HepG2 (cell line): ENCODE results near the gene PGAP3. TPM values are rescaled to one million over a fixed set of nuclear protein-coding genes. Genes with fewer than 3 reads are reported as not detected.
A peak's percentile ranks its signal among the peaks of the same experiment; 100 is the strongest.

Experiments used
- HOMEZ ChIP-seq: IDR thresholded peaks from 2 replicates; pipeline ENCODE4 v1.6.1; 2016; ENCODE audit warnings: low read depth
- MAFK ChIP-seq, 2 experiments: IDR thresholded peaks in 1 of 2; conservative IDR thresholded peaks in 1 of 2; 2 replicates each; pipeline ENCODE4 v1.6.1; 2011; ENCODE audit warnings: improper control_type of control experiment in 2 of 2, low read length in 2 of 2
- NFKB2 ChIP-seq: sonication (generic); formaldehyde crosslinking; IDR thresholded peaks from 2 replicates; pipeline ENCODE4 v1.4.0; 2020; ENCODE audit warnings: missing genetic modification reagents, borderline replicate concordance
- PRDM15 ChIP-seq: sonication (generic); formaldehyde crosslinking; IDR thresholded peaks from 2 replicates; pipeline ENCODE4 v1.4.0; 2020; ENCODE audit warnings: missing genetic modification reagents
- TBX3 ChIP-seq: fragments of 450-650 bp; IDR thresholded peaks from 2 replicates; pipeline ENCODE4 v1.6.1; 2017; ENCODE audit warnings: antibody characterized with exemption, mild to moderate bottlenecking, inconsistent platforms, borderline replicate concordance
- ZBED4 ChIP-seq: sonication (generic); formaldehyde crosslinking; IDR thresholded peaks from 2 replicates; pipeline ENCODE4 v1.4.0; 2020; ENCODE audit warnings: missing genetic modification reagents, borderline replicate concordance
- ZBTB43 ChIP-seq: sonication (generic); formaldehyde crosslinking; conservative IDR thresholded peaks from 2 replicates; pipeline ENCODE4 v1.4.0; 2020; ENCODE audit warnings: missing genetic modification reagents
- ZBTB49 ChIP-seq: sonication (generic); formaldehyde crosslinking; IDR thresholded peaks from 2 replicates; pipeline ENCODE4 v1.4.0; 2020; ENCODE audit warnings: missing genetic modification reagents, borderline replicate concordance
- ZNF138 ChIP-seq: sonication (generic); formaldehyde crosslinking; IDR thresholded peaks from 2 replicates; pipeline ENCODE4 v1.5.0; 2020; ENCODE audit warnings: mild to moderate bottlenecking, low read depth, missing genetic modification reagents
- ZNF451 ChIP-seq: sonication (generic); formaldehyde crosslinking; IDR thresholded peaks from 2 replicates; pipeline ENCODE4 v1.5.0; 2020; ENCODE audit warnings: mild to moderate bottlenecking, missing genetic modification reagents
- ZNF501 ChIP-seq: sonication (generic); formaldehyde crosslinking; IDR thresholded peaks from 2 replicates; pipeline ENCODE4 v1.5.1; 2020; ENCODE audit warnings: mild to moderate bottlenecking, moderate library complexity, missing genetic modification reagents
- ZNF766 ChIP-seq: sonication (generic); formaldehyde crosslinking; IDR thresholded peaks from 2 replicates; pipeline ENCODE4 v1.5.0; 2020; ENCODE audit warnings: missing genetic modification reagents, borderline replicate concordance
- ZNF83 ChIP-seq: sonication (generic); formaldehyde crosslinking; IDR thresholded peaks from 2 replicates; pipeline ENCODE4 v1.4.0; 2020; ENCODE audit warnings: missing genetic modification reagents, mild to moderate bottlenecking, borderline replicate concordance
- polyA plus RNA-seq, 8 experiments: library from polyadenylated mRNA; depleted of rRNA in 3 of 8; stranded (reverse) in 7 of 8; unstranded in 1 of 8; fragments of >200 nt; fragmentation: Illumina TruSeq in 4 of 8; extraction: Trizol in 4 of 8; gene quantifications; 2 replicates each; pipeline versions ENCODE4 v1.2.1 to v1.2.3, GENCODE V29; 2011 to 2016; ENCODE audit warnings: low read depth in 4 of 8, missing spikeins in 1 of 8, mixed read lengths in 1 of 8; ENCODE audit not compliant: insufficient read depth in 1 of 8
- total RNA-seq, 5 experiments: library from RNA; depleted of rRNA; stranded (reverse); fragments of >200 nt; fragmentation: Illumina TruSeq; extraction: Trizol; gene quantifications; 2 replicates each; pipeline ENCODE4 v1.2.3, GENCODE V29; 2016; ENCODE audit warnings: low read depth in 1 of 5

The PGAP3 gene
- total and polyA plus RNA-seq, 2 of the 13 experiments (the other 11 are each of a cell fraction or from before 2014, with no cell fraction given), result 11.9 to 14.6 TPM

- TF ChIP-seq PRDM15 (CRISPR knock-in tag), result no peak
- no peak for TF ChIP-seq ZNF766 (CRISPR knock-in tag)
- TF ChIP-seq ZBTB43, result no peak
- no peak for TF ChIP-seq ZNF451
- TF ChIP-seq MAFK (conservative IDR thresholded peaks at IDR 0.05 in 1 of 2, IDR thresholded peaks at IDR 0.05 in 1 of 2; ENCODE audit: low read length in 2 of 2), result no peak
- no peak for TF ChIP-seq TBX3
- TF ChIP-seq HOMEZ (CRISPR knock-in tag), result no peak
- TF ChIP-seq ZNF83 (CRISPR knock-in tag), result peak; percentile 21; the same call in 1 of the 2 replicates
- TF ChIP-seq ZBTB49 (CRISPR knock-in tag), result no peak
- TF ChIP-seq NFKB2 (CRISPR knock-in tag), result peak; percentile 95; the same call in 1 of the 2 replicates
- TF ChIP-seq ZNF501 (CRISPR knock-in tag), result peak; percentile 74; the same call in 1 of the 2 replicates
- no peak for TF ChIP-seq ZBED4 (CRISPR knock-in tag)
- no peak; the same call in 1 of the 2 replicates for TF ChIP-seq ZNF138 (CRISPR knock-in tag)
These were observed 16.0 kb downstream of the PGAP3 start (continued) for GRCh38 chr17:39671651-39672521.
